OCI-LY7 (cell line): ENCODE results near the gene SELPLG.

Experiments used
- CTCF ChIP-seq: fragments of 200-600 bp; sonication (generic); conservative IDR thresholded peaks from 2 replicates; pipeline ENCODE4 v1.5.1; 2014; ENCODE audit warnings: mild to moderate bottlenecking, antibody characterized with exemption, low read length, moderate library complexity, mixed read lengths
- EZH2phosphoT487 ChIP-seq: fragments of 200-600 bp; sonication (generic); IDR thresholded peaks from 2 replicates; pipeline ENCODE4 v1.6.1; 2018; ENCODE audit warnings: low read depth, borderline replicate concordance, mild to moderate bottlenecking, mixed run types, antibody characterized with exemption, low read length, moderate library complexity, mixed read lengths

GRCh38 chr12:108677381-108677780 is 43.7 kb upstream of the SELPLG start:
- TF ChIP-seq CTCF, result no peak
- TF ChIP-seq EZH2phosphoT487, result no peak
